ENCODE measurements around the gene RAD23B. TPM values are rescaled to one million over a fixed set of nuclear protein-coding genes. Genes with fewer than 3 reads are reported as not detected.
A peak's percentile ranks its signal among the peaks of the same experiment; 100 is the strongest.

The RAD23B gene
- total RNA-seq, 1 donor from 2014 or later = 207 TPM

GRCh38 chr9:107313555-107314096 lies 30.5 kb downstream of the RAD23B start:
- no peak for FAIRE-seq
- H3K4me3 ChIP-seq (ENCODE audit: low read depth, low read length) = no peak overlapping the region
- no peaks in the 10 kb centered on the region for H3K27me3 ChIP-seq (ENCODE audit: control insufficient read depth, insufficient read depth, low read length)
- DNase-seq (ENCODE audit: low read depth) = no peak
- TF ChIP-seq CTCF (IDR thresholded peaks at IDR 0.05; ENCODE audit: insufficient read depth, low read length, severe bottlenecking) = no peak
- H3K36me3 ChIP-seq (ENCODE audit: control insufficient read depth, insufficient read depth, low read length) = peaks cover 9% of the 10 kb centered on the region

DNA sequence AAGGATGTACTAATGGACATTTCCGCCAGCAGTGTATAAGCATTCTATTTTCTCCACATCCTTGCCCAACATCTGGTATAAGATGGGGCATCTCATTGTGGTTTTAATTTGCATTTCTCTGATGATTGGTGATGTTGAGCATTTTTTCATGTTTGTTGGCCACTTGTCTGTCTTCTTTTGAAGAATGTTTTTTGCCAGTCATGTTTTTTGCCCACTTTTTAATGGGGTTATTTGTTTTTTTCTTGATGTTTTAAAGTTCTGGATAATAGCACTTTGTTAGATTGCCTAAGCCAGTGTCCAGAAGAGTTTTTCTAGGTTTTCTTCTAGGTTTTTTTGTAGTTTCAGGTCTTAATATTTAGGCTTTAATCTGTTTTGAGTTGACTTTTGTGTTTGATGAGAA lies 31.7 kb downstream of the RAD23B start:
- DNase-seq (ENCODE audit: low read depth) (no peak), FAIRE-seq (no peak)
- Histone ChIP-seq H3K27me3 (ENCODE audit: control insufficient read depth, insufficient read depth, low read length) (no peaks in the 10 kb centered on the region), H3K4me3 (ENCODE audit: low read depth, low read length) (no peak overlapping the region), H3K36me3 (ENCODE audit: control insufficient read depth, insufficient read depth, low read length) (peaks cover 9% of the 10 kb centered on the region)
- no peak for TF ChIP-seq CTCF (IDR thresholded peaks at IDR 0.05; ENCODE audit: insufficient read depth, low read length, severe bottlenecking)

- Histone ChIP-seq H3K4me3 (ENCODE audit: low read depth, low read length) (no peak overlapping the region), H3K27me3 (ENCODE audit: control insufficient read depth, insufficient read depth, low read length) (no peaks in the 10 kb centered on the region), H3K36me3 (ENCODE audit: control insufficient read depth, insufficient read depth, low read length) (peaks cover 11% of the 10 kb centered on the region)
- DNase-seq (ENCODE audit: low read depth) (peak; percentile 56), FAIRE-seq (no peak)
- TF ChIP-seq CTCF (IDR thresholded peaks at IDR 0.05; ENCODE audit: insufficient read depth, low read length, severe bottlenecking) = no peak
Observed at GRCh38 chr9:107316795-107317661, 33.9 kb downstream of the RAD23B start.

- H3K27me3 ChIP-seq (ENCODE audit: control insufficient read depth, insufficient read depth, low read length) = no peaks in the 10 kb centered on the region
- H3K4me3 ChIP-seq (ENCODE audit: low read depth, low read length) = no peak overlapping the region
- H3K36me3 ChIP-seq (ENCODE audit: control insufficient read depth, insufficient read depth, low read length) = peaks cover 9% of the 10 kb centered on the region
- FAIRE-seq = no peak
- no peak for TF ChIP-seq CTCF (IDR thresholded peaks at IDR 0.05; ENCODE audit: insufficient read depth, low read length, severe bottlenecking)
- DNase-seq (ENCODE audit: low read depth) = no peak
Observed at GRCh38 chr9:107322643-107323042, 39.6 kb downstream of the RAD23B start.

DNA sequence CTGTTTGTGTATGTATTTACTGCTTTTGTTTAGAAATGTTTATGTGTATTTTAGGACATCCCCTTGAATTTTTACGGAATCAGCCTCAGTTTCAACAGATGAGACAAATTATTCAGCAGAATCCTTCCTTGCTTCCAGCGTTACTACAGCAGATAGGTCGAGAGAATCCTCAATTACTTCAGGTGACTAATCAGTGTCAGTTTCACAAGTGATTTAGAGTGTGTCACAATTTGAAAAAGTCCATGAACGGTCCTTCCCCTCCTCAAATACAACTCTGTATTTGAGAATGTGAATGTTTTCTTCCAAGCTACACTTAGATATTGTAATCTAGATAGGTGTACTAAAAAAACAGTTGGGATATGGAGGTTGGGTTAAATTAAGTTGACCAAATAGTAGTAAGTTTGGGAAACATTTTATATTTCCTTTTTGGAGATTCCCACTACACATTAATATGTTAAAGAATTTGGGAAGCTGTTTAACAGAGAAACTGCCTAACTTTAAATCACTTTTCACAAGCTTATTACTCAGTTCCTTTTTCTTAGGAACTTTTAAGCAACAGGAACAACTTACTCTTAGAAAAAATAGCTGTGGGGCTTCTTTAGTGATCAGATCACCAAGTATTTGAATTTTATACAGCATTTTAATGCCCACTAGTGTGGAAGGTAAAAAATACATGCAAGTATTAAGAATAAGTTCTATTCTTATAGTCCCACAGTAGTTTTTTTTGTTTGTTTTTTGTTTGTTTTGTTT lies 40.9 kb downstream of the RAD23B start:
- Histone ChIP-seq H3K36me3 (ENCODE audit: control insufficient read depth, insufficient read depth, low read length) (peaks cover 10% of the 10 kb centered on the region), H3K4me3 (ENCODE audit: low read depth, low read length) (no peak overlapping the region), H3K27me3 (ENCODE audit: control insufficient read depth, insufficient read depth, low read length) (no peaks in the 10 kb centered on the region)
- no peak for TF ChIP-seq CTCF (IDR thresholded peaks at IDR 0.05; ENCODE audit: insufficient read depth, low read length, severe bottlenecking)
- DNase-seq (ENCODE audit: low read depth) = no peak
- no peak for FAIRE-seq
